Measurements from ENCODE around the gene NPAS4. TPM values are rescaled to one million over a fixed set of nuclear protein-coding genes. Genes with fewer than 3 reads are reported as not detected.
"Not testable (repeated sequence)": the region's sequence is repeated elsewhere in the genome, so short reads cannot be mapped to it uniquely, and the experiment has no call there.

NPAS4 gene
- polyA plus RNA-seq: 1.7 TPM
- long read RNA-seq, donor 1: 0 reads
- long read RNA-seq, donor 2: 0 reads
- long read RNA-seq, donor 3: 0 reads
- long read RNA-seq, donor 4: 0 reads
- long read RNA-seq, donor 5: 0 reads
- long read RNA-seq, donor 6: 0 reads
- long read RNA-seq, donor 7: 0 reads
- long read RNA-seq, donor 8: 0 reads
- long read RNA-seq, donor 9: 0 reads
- long read RNA-seq, donor 10: 0 reads
- long read RNA-seq, donor 11: 0 reads

- WGBS (ENCODE audit: insufficient coverage, low lambda C conversion rate): no CpG with 5 or more reads among the region's 71 CpGs
- Histone ChIP-seq H3K27me3 (ENCODE audit: control insufficient read depth, insufficient read depth, low read length) (peaks cover 31% of the 10 kb centered on the region), H3K9me3 (ENCODE audit: control insufficient read depth, low read depth, low read length) (peaks cover 18% of the 10 kb centered on the region), H3K27ac (ENCODE audit: low read length) (no peak within 1 kb of the TSS), H3K4me3 (ENCODE audit: low read length) (no peak within 1 kb of the TSS), H3K36me3 (ENCODE audit: control insufficient read depth, insufficient read depth, low read length) (no peaks in the 10 kb centered on the region), H3K4me1 (ENCODE audit: control insufficient read depth, insufficient read depth, low read length) (no peaks in the 10 kb centered on the region)
- DNase-seq: no peak
These were observed at the start of gene NPAS4 for GRCh38 chr11:66420671-66421476. Gene NPAS4, plus strand, starts transcription at chr11:66421035. Its CDS starts 145 bp downstream, at chr11:66421180.

GRCh38 chr11:66371627-66372415, 49.0 kb upstream of the NPAS4 start, which contains the start of gene SLC29A2:
Gene SLC29A2, minus strand, starts transcription at chr11:66371760. Its CDS starts 169 bp downstream, at chr11:66371591.
- Histone ChIP-seq H3K36me3 (ENCODE audit: control insufficient read depth, insufficient read depth, low read length) (peaks cover 14% of the 10 kb centered on the region), H3K4me3 (ENCODE audit: low read length) (peak within 1 kb of the TSS; percentile 46), H3K27me3 (ENCODE audit: control insufficient read depth, insufficient read depth, low read length) (peaks cover 8% of the 10 kb centered on the region), H3K27ac (ENCODE audit: low read length) (peak within 1 kb of the TSS; percentile 91), H3K4me1 (ENCODE audit: control insufficient read depth, insufficient read depth, low read length) (peaks cover 9% of the 10 kb centered on the region), H3K9me3 (ENCODE audit: control insufficient read depth, low read depth, low read length) (no peaks in the 10 kb centered on the region)
- peak in 1 of 2 donors; percentile 75 for DNase-seq
- WGBS (ENCODE audit: insufficient coverage, low lambda C conversion rate): no CpG with 5 or more reads among the region's 72 CpGs

- H3K27me3 ChIP-seq (ENCODE audit: control insufficient read depth, insufficient read depth, low read length): peaks cover 8% of the 10 kb centered on the region
- H3K4me3 ChIP-seq (ENCODE audit: low read length): no peak overlapping the region
- WGBS (ENCODE audit: insufficient coverage, low lambda C conversion rate): 100% methylated on average over 3 of the region's 5 CpGs
These were observed 47.6 kb upstream of the NPAS4 start for GRCh38 chr11:66373265-66373664.

GRCh38 chr11:66373690-66374287, 47.0 kb upstream of the NPAS4 start:
- not testable (repeated sequence) for H3K4me1 ChIP-seq (ENCODE audit: control insufficient read depth, insufficient read depth, low read length); H3K9me3 ChIP-seq (ENCODE audit: control insufficient read depth, low read depth, low read length); H3K4me3 ChIP-seq (ENCODE audit: low read length); DNase-seq; H3K36me3 ChIP-seq (ENCODE audit: control insufficient read depth, insufficient read depth, low read length); H3K27me3 ChIP-seq (ENCODE audit: control insufficient read depth, insufficient read depth, low read length); H3K27ac ChIP-seq (ENCODE audit: low read length)
- 95% methylated on average over 3 of the region's 9 CpGs for WGBS (ENCODE audit: insufficient coverage, low lambda C conversion rate)

More at GRCh38 chr11:66373265-66373664, 47.6 kb upstream of the NPAS4 start:
- peaks cover 7% of the 10 kb centered on the region for H3K36me3 ChIP-seq (ENCODE audit: control insufficient read depth, insufficient read depth, low read length)
- no peak overlapping the region for H3K27ac ChIP-seq (ENCODE audit: low read length)
- DNase-seq: no peak
- no peaks in the 10 kb centered on the region for H3K9me3 ChIP-seq (ENCODE audit: control insufficient read depth, low read depth, low read length)
- peaks cover 9% of the 10 kb centered on the region for H3K4me1 ChIP-seq (ENCODE audit: control insufficient read depth, insufficient read depth, low read length)

GRCh38 chr11:66380264-66380663, 40.6 kb upstream of the NPAS4 start:
- WGBS (ENCODE audit: insufficient coverage, low lambda C conversion rate): no CpG with 5 or more reads among the region's 7 CpGs
- not testable (repeated sequence) for H3K36me3 ChIP-seq (ENCODE audit: control insufficient read depth, insufficient read depth, low read length); H3K4me1 ChIP-seq (ENCODE audit: control insufficient read depth, insufficient read depth, low read length); DNase-seq; H3K9me3 ChIP-seq (ENCODE audit: control insufficient read depth, low read depth, low read length); H3K27me3 ChIP-seq (ENCODE audit: control insufficient read depth, insufficient read depth, low read length); H3K4me3 ChIP-seq (ENCODE audit: low read length); H3K27ac ChIP-seq (ENCODE audit: low read length)

GRCh38 chr11:66384316-66384715, 36.5 kb upstream of the NPAS4 start:
- H3K4me1 ChIP-seq (ENCODE audit: control insufficient read depth, insufficient read depth, low read length); H3K27me3 ChIP-seq (ENCODE audit: control insufficient read depth, insufficient read depth, low read length); H3K4me3 ChIP-seq (ENCODE audit: low read length); DNase-seq; H3K36me3 ChIP-seq (ENCODE audit: control insufficient read depth, insufficient read depth, low read length); H3K27ac ChIP-seq (ENCODE audit: low read length); H3K9me3 ChIP-seq (ENCODE audit: control insufficient read depth, low read depth, low read length): not testable (repeated sequence)
- WGBS (ENCODE audit: insufficient coverage, low lambda C conversion rate): no CpG with 5 or more reads among the region's 13 CpGs

- Histone ChIP-seq H3K27me3 (ENCODE audit: control insufficient read depth, insufficient read depth, low read length) (no peaks in the 10 kb centered on the region), H3K36me3 (ENCODE audit: control insufficient read depth, insufficient read depth, low read length) (no peaks in the 10 kb centered on the region), H3K4me3 (ENCODE audit: low read length) (no peak overlapping the region), H3K27ac (ENCODE audit: low read length) (no peak overlapping the region), H3K9me3 (ENCODE audit: control insufficient read depth, low read depth, low read length) (no peaks in the 10 kb centered on the region), H3K4me1 (ENCODE audit: control insufficient read depth, insufficient read depth, low read length) (no peaks in the 10 kb centered on the region)
- WGBS (ENCODE audit: insufficient coverage, low lambda C conversion rate): no CpG with 5 or more reads among the region's 20 CpGs
- DNase-seq: peak; percentile 54 to 68
These were observed 34.4 kb upstream of the NPAS4 start for GRCh38 chr11:66386171-66387069.

- no peak overlapping the region for H3K27ac ChIP-seq (ENCODE audit: low read length)
- no CpG with 5 or more reads among the region's 8 CpGs for WGBS (ENCODE audit: insufficient coverage, low lambda C conversion rate)
- no peaks in the 10 kb centered on the region for H3K36me3 ChIP-seq (ENCODE audit: control insufficient read depth, insufficient read depth, low read length)
- no peaks in the 10 kb centered on the region for H3K9me3 ChIP-seq (ENCODE audit: control insufficient read depth, low read depth, low read length)
- no peaks in the 10 kb centered on the region for H3K27me3 ChIP-seq (ENCODE audit: control insufficient read depth, insufficient read depth, low read length)
- H3K4me1 ChIP-seq (ENCODE audit: control insufficient read depth, insufficient read depth, low read length): no peaks in the 10 kb centered on the region
- peak; percentile 54 to 65 for DNase-seq
- H3K4me3 ChIP-seq (ENCODE audit: low read length): no peak overlapping the region
These were observed 32.0 kb upstream of the NPAS4 start for GRCh38 chr11:66388780-66389386.

GRCh38 chr11:66391322-66391721, 29.5 kb upstream of the NPAS4 start:
- Histone ChIP-seq H3K9me3 (ENCODE audit: control insufficient read depth, low read depth, low read length) (no peaks in the 10 kb centered on the region), H3K36me3 (ENCODE audit: control insufficient read depth, insufficient read depth, low read length) (no peaks in the 10 kb centered on the region), H3K27ac (ENCODE audit: low read length) (no peak overlapping the region), H3K4me3 (ENCODE audit: low read length) (no peak overlapping the region), H3K27me3 (ENCODE audit: control insufficient read depth, insufficient read depth, low read length) (peaks cover 2% of the 10 kb centered on the region), H3K4me1 (ENCODE audit: control insufficient read depth, insufficient read depth, low read length) (no peaks in the 10 kb centered on the region)
- 90% methylated on average over 2 of the region's 6 CpGs for WGBS (ENCODE audit: insufficient coverage, low lambda C conversion rate)
- DNase-seq: no peak
